A172 (cell line): ENCODE measurements around the gene BCOR. TPM values are rescaled to one million over a fixed set of nuclear protein-coding genes. Genes with fewer than 3 reads are reported as not detected.

Experiments used
- DNase-seq: peaks from one replicate; pipeline ENCODE4 v3.0.0-alpha.2; 2015; ENCODE audit warnings: low spot score
- total RNA-seq: library from RNA; depleted of rRNA; stranded (reverse); fragments of >200 nt; shearing (Covaris generic); gene quantifications from 2 replicates; pipeline ENCODE4 v1.2.3, GENCODE V29; 2014

BCOR gene
- total RNA-seq, 1 experiment from 2014 or later: 20.5 TPM

DNA sequence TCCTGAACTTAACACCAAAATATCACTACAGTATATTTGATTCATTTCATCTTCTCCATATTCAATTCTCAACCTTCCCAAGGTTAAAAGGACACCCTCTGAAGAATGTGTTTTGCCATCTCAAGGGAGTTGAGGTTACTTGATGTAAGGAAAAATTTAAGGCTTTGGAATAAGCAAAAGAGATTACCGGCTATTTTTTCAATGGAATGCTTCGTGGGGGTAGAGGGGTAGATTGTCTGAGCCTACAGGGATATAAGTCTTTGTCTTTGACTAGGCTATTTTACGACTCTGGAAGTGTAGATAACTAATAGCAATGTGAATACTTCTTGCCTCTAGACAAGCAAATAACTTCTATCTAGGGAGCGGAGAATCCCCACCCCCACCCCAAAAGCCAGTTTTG, 78.2 kb downstream of the BCOR start:
- no peak for DNase-seq

DNA sequence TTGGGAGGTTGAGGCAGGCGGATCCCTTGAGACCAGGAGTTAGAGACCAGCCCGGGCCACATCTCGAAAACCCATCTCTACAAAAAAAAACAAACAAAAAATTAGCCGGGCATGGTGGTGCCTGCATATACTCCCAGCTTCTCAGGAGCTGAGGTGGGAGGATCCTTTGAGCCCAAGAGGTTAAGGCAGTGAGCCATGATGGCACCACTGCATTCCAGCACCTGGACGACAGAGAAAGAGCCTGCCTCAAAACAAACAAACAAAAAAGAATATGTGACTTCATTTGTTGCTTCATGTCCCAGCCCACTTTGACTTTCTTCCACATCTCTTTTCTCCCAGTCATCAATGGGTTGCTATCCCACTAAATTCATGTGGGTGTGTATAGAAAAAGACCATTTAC, 79.7 kb downstream of the BCOR start:
- DNase-seq: no peak

DNA sequence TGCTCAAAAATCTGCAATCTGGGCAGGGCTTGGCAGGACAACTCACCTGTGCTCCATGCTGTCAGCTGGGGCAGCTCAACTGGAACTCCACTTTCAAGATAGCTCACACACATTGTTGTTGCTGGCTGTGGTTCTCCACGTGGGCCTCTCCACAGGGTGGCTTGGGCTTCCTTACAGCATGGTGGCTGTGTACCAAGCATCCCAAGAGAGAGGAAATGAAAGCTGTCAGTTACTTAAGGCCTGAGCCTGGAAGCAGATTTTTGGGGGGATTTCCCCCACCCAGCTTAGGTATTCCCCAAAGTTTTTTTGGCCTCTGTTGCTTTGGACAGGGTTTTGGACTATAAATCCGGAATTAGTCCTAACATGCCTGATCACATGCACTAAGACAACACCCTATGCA, 81.0 kb downstream of the BCOR start:
- DNase-seq: no peak

DNA sequence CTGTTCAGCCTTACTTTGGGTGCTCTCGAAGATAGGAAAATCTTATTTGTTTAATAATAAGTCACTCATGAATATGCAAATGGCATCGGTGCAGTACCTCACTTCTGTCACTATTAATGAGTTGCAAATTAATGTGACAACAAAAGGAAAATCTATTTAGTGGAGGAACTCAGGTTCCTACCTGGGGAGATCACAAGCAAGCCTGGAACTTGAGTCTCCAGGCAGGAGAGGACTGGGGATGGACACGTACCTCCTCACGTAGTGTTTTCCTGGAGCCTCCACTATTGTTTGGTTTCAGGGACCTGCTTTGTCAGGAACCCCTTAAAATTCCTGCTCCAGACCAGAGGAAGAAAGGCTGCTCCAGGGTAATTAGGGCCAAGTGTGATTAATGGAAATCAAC, 82.1 kb downstream of the BCOR start:
- DNase-seq: no peak

DNA sequence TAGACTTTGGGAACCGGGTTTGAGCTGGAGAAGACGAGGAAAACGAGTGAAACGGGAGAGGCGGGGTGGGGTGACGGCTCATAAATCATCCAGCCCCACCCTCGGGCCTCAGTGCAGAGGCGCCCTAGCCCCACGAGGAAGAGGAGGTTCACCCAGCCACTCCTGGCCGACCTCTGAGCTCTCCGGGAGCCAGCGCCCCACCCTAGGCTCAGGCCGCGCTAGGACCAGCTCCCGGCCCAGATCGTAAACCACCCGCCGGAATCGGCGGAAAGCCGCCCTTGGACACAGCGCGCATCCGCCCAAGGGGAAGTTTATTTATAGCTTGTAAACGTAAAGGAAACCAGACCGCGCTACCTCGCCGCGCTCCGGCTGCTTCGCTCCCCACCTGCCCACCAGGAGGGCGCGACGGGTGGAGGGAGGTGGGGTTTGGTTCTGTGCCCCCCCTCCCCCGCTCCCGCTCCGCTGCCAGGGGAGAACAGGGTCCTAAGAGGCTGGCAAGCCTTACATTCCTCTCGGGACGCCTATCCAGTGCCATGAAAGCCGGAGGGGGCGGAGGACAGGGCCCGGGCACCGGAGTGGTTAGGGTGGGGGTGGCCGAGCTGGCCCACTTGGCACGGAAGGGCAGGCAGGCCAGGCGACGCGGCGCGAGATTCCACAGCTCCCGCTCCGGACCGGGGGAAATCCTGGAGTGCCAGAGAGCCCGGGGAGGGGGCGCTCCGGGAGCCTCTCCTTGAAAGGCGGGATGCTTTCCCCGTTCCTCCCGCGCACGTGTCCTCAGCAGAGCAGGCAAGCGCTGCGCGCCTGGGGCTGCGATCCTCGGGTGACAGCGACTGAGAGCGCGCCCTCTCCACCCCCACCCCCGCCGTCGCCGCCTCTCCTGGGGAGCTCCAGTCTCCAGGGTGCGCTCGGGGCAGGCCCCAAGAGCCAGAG, 84.2 kb downstream of the BCOR start:
- DNase-seq: peak; percentile 42

DNA sequence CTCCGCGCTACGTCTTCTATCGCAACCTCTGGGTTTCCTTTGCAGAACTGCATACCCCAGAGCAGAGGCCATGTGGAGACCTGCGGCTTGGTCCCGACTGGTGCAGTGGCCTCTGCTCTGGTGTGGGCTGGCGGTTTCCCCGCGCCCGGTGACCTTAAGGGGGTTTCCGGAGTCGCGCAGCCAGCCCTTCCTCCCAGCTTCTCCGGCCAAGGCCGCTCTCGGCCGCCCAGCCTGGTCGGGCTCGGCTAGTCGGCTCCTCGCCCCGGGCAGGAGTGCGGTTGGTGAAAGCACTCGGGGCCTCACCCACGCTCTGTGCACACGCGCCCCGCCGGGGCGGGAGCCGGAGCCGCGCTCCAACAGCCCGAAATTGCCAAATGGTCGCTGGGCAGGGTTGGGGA, 84.9 kb downstream of the BCOR start:
- DNase-seq: no peak

DNA sequence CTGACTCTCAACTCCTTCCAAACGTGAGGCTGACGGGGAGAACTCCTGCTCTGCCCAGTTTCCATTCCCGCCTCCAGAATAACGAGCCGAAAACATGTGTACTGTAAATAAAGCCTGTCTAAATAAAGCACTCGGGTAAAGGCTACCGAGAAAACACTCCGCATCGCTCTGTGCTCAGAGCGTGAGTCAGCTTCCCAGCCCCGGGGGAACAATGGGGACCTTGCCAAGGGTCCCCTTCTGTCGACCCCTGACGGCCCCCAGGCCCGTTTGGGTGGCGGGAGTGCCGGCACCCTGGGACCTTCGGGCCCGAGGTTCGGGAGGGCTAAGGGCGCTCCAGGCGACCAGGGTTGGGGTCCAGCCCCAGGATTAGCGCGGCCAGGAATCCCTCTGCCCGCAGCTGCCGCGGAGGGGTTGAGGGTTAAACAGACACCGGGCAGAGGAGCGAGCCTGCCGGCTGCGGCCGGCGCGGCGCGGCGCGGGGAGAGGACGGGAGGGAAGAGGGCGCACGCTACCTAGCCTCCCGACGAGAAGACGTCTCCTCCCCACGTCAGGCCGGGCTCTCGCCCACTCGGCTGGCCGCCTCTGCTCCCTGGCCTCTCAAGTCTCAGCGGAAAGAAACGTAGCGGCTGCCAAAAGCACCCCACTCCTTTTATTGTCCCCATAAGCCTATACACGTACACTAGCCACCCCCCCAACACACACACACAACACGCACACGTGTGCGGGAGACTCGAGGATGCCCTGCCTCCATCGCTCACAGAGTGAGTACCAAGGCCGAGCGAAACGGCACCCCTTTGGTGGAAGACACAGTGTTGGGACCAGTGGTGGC, 85.5 kb downstream of the BCOR start:
- no peak for DNase-seq

DNA sequence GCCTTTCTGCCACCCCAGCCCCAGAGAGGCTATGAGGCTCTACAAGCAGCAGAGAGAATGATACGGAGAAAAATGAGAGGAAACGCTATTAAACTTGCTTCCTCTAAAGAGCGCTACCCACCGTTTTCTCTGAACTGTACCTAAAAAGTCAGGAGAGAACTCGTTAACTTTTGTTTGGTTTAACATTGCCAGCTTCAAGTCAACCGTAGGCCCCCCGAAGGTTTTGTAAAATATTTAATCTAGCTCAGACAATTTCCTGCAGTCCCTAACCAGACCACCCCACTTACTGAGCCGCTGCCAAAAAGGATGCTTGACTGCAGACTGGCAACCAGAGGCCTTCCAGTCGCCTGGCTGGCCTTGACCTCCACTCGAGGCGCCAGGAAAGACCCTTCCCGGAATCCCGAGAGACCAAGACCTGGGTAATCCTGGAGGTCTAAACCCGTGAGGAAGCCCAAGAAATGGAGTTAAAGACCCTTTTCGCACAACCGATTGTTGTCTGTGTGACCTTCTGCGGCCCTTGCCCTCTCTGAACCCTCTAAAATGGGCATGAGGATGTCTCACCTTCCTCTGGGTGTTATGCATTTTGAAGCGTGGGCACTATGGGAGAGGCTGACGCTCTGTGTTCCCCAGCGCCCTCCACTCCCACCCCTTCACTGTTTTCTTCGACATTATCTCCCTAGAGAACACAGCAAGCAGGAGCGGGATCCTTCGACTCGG, 86.3 kb downstream of the BCOR start:
- DNase-seq: no peak

DNA sequence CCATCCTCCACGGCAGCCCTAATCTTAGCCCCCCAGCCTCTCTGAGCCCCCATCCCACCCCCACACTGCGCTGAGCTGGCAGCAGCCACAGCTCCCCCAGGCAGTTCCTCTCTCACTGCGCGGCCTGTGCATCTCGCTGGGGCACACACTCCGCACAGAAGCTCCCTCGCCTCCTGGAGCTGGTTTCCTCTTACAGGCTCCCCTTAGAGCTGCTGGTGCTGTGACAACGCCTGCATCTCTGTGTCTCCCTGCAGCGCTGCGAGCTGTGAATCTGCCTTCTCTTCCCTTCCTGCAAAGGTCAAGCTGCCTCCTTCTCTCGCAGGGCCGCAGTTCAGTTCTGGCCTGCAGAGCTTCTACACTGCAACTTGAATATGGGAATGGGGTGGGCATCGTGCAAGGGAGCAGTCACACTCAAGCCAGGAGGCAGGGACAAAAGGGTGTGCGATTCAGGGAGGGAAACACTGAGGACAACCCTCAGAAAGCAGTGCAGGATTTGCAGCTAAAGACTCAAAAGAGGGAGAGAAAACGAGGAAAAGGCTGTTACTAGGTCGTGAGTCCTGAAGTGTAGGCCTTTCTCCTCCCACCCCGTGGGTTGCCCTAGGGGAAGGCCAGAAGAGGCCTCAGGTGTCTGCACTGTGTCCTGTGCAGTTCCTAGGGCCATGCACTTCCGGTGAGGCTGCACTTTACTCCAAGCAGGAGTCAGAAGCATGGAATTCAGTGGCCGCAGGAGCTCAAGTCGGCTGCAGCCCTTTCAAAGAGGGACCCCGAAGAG, 87.0 kb downstream of the BCOR start:
- no peak for DNase-seq

DNA sequence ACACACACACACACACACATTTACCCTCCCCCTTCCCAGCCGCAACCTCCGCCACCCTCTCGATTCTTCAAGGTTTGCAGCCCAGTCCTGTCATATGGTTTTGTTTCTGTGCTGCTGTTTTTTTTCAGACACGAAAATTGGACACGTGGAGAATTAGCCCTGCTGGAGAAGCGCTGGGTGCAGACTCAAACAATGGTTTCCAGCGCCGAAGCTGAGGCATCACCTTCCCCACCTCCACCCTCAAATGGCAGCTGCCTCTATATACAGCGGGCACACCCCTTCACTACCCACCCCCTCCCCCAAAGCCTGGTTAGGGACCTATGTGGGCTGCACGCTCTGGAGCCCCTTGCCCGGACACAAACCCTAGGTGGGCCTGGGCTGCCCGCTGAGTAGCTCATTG, 87.9 kb downstream of the BCOR start:
- no peak for DNase-seq

DNA sequence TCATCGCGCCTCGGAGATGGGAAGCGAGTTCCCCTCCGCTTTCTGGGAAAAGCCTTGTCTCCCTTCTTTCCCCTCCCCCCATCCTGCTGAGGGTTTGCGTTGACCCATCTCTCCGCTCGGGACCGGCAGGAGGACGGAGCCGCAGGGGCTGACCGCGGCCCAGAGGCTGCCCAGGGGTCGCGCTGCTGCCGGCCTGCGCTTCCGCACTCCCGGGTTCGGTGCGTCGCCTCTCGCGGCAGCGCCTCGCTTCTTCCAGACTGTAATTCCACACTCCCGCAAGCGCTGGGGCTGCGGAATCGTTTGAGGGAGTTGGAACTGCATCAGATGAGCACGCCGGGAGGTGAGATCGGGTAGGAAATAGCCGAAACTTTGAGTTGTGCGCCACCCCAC, 88.3 kb downstream of the BCOR start:
- no peak for DNase-seq

DNA sequence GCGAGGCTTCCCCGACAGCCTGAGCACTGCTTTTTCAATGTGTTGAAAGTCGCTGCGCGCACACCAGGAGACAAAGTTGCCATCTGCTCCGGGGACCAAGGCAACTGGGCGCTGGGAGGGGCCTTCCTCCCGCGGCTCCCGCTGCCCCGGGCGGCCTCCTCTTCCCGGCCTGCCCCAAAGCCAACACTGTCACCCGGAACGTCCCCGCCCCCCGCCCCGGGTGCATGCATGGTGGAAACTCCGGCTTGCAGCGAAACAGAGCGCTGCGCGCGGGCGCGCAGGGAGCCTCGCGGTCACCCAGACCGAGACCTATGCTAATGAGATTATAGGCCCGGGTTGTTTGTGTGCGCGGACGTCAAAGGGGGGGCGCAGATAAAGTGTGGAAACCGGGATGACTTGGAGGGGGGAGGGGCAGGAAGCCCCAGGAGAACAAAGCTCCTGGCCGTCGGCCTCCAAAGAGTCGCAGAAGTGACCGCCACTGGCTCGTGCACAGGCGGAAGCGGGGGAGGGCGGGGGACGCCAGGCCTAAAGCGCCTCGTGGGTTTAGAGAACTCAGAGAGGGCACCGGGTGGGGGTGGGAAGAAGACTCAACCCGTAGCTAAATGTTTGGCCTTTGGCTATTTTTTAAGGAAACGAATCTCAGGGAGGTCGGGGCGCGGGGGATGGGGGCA, 88.8 kb downstream of the BCOR start:
- DNase-seq: no peak

DNA sequence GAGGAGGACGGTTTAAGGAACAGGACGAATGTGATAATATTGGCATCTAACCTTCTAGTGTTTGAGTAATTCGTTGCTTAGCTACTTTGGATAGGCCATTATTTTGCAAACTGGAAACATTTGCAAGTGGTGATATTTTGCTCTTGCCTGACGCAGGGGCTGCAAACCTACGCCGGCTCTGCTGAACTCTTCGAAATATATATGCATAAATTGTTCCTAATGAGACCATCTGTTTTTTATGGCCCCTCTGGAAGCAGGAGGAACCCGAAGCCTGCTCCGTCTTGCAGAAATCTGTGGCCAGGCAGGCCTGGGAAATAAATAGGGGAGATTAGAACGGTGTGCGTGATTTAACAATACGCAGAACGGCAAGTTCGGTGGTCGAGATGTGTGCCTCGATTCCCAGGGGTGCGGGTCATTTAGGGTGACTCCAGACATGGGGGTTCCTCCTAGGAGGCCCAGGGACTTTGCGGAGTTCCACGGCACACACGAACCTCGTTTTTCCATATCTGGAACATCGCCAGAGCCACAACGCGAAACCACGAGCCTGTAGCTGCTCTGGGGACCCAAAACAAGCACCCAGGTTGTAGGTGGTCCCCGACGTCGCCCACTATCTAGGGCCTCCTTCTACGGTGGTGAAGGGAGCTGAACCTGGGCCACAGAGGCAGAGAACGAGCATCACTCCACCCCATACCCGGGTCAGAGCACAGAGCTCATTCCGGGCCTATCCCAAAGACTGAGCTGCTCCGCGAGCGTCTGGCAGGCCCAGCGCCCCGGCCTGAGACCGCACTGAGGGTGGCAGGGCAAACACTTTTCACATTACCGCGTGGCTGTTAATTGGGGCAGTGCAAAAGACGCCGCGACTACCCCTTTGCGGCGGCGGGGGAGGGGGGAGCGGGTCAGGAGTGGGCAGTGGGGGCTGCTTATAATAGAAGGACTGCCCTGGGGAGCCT, 89.7 kb downstream of the BCOR start:
- no peak for DNase-seq

DNA sequence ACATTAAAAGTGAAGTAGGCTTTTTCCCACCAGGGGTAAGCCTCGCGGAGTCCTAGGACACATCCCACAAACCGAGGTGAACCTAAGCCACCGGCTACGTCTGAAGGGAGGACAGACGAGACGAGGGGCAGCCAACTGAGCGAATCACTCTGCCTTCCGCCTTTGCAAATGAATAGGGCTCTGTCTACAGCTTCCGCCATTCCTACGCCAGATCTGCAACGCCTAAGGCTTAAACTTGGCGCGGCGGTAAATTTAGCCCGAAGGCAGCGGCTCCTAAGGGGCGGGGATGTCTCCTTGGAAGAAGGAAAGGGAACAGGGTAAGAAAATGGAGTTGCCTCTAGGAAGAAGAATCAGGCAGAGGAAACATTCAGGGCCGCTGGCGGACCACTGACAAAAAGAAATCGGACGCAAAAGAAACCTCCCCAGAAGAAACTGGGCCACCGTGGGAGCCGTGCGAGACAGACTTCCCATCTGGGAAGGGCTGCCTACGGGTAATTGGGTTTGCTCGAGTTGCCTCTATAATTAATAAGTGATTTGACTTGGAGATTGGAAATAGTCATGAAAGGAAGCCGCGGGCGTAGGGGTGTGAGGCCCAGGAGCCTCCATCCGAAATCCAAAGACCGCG, 90.5 kb downstream of the BCOR start:
- no peak for DNase-seq

DNA sequence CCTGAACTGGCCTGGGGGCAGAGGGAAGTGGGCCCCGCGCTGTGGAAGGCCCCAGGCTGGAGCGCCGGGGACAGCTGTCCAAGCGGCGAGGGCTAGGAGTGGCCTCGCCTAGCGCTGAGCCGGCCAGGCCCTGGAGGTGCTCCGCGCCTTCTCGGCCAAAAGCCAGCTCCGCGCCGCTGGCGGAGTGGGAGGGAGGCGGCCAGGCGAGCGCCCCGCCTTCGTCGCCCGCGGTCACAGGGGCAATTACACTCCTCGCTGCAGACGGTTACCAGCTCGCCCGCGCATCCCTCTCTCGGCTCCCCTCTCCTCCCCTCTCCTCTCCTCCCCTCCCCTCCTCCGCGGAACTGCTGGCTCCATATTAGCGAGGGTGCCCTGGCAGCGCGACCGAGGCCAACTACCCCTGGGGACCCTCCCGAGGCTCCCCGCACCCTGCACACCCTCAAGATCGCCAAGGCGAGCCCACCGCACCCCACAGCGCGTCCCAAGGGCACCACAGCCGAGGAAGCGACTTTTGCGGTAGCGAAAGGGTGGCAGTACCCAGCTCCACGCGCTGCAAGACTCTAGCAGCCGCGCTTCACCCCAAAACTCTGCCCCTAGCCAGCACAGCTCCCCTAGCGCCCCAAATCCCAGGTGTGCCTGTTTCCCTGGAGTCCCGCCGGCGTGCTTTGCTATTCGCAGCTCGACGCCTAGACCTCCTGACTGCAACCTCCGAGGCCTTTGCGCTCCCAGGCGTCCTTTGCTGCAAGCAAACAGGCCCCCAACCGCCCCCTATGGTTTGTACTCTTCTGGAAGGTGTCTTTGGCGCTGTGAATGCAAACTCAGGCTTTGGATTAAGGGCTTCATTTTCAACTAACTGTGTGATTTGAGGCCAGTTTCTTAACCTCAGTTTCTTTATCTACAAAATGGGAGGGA, 91.4 kb downstream of the BCOR start:
- DNase-seq: no peak

DNA sequence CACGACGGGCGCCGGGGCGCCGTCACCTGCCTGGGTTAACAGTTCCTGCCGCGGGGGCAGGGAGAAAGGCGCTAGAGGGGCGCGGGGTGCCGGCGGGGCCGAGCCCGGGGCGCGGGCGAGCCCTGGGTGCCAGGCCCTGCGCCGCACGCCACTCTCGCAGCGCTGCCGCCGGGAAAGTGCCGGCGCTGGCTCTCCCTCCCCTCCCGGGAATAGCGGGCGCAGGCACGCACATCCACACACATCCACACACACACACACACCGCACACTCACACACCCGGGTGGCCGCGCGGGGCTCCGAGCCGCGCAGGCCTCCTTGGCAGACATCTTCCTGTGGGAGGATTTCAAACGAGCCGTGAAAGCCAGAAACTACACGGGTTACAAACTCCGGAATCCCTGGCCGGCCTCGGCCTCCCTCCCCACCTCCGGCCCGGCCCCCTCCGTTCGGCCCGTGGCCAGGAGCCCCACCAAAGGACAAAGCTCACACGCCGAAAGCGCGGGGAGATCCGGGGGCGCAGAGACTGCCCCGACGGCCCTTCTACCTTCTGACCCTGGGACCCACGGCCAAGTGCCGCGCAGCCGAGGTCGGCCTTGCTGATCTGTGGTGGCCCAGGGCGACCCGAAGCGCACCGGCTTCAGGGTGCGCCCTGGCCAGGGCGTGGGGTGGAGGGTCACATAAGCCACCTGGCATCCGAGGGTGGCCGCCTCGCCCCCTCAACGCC, 92.3 kb downstream of the BCOR start:
- DNase-seq: no peak

DNA sequence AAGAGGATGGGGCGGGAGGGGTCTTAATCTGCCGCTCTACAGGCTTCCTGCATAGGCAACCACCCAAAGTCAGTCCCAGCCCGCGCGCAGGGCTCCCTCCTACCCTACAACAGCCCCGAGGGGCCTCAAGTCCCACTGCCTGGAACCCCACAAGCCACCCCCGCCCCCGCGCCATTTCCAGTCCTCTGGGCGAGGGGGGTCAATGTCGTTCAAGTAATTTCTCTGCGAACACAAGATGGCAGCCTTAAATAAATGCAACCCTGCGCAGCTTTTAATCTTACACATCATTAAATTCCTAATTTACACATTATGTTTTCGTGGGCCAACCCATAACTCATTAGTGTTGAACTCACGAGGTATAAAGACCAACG, 92.9 kb downstream of the BCOR start:
- no peak for DNase-seq

DNA sequence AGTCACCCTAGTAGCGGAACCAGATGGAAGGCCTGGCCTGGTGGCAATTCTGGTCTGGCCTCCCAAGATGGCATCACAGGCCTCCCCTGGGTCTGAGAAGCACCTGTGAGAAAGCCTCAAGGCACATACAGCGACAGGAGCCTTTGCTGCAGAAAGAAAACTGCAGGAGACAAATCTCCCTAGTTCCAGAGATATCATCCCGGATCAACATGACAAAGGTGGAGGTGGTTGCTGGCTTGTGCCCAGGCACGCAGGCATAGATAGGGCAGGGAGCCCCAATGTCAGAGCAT, 93.6 kb downstream of the BCOR start:
- DNase-seq: no peak
